GM12864 (cell line): ENCODE results near the gene CLEC18B.

Source experiments
- DNase-seq: peaks from one replicate; pipeline ENCODE4 v3.0.0-alpha.2; 2011; ENCODE audit warnings: low read depth
- H3K4me3 ChIP-seq: 2 replicates; pipeline ENCODE4 v1.5.1; 2011; ENCODE audit warnings: mild to moderate bottlenecking, low read depth, low read length, control low read depth
- CTCF ChIP-seq: IDR thresholded peaks from 2 replicates; pipeline ENCODE4 v1.5.1; 2011; ENCODE audit warnings: low read depth, mild to moderate bottlenecking, moderate library complexity, low read length, control low read depth, inconsistent platforms; ENCODE audit errors: missing control alignments

Gene CLEC18B

GRCh38 chr16:74451951-74452758 is 30.9 kb upstream of the CLEC18B start:
- no peak overlapping the region for H3K4me3 ChIP-seq
- no peak for DNase-seq
- TF ChIP-seq CTCF = no peak

- no peak overlapping the region for H3K4me3 ChIP-seq
- no peak for TF ChIP-seq CTCF
- DNase-seq = no peak
Measured at GRCh38 chr16:74450967-74451760, 29.9 kb upstream of the CLEC18B start.

GRCh38 chr16:74450236-74450635 is 29.0 kb upstream of the CLEC18B start:
- no peak for DNase-seq
- H3K4me3 ChIP-seq = no peak overlapping the region
- TF ChIP-seq CTCF = no peak

GRCh38 chr16:74449470-74449869 is 28.2 kb upstream of the CLEC18B start:
- DNase-seq = no peak
- TF ChIP-seq CTCF = no peak

GRCh38 chr16:74448990-74449389 is 27.7 kb upstream of the CLEC18B start:
- DNase-seq = no peak

More at GRCh38 chr16:74449470-74449869, 28.2 kb upstream of the CLEC18B start:
- H3K4me3 ChIP-seq = no peak overlapping the region

GRCh38 chr16:74447578-74447977 is 26.3 kb upstream of the CLEC18B start:
- no peak for DNase-seq
- H3K4me3 ChIP-seq = no peak overlapping the region
- TF ChIP-seq CTCF = no peak

More at GRCh38 chr16:74448990-74449389, 27.7 kb upstream of the CLEC18B start:
- no peak overlapping the region for H3K4me3 ChIP-seq
- TF ChIP-seq CTCF = no peak
